Sigmoid colon (tissue), 4 donors: ENCODE measurements around the gene CYP4F12.

Experiments used
- EP300 ChIP-seq, 4 donors: sonication (generic); formaldehyde crosslinking; IDR thresholded peaks; one replicate each; pipeline ENCODE4 v1.6.1; 2017; ENCODE audit warnings: antibody characterized with exemption in 4 of 4
- POLR2A ChIP-seq, 2 donors: fragments of 450-650 bp; IDR thresholded peaks; one replicate each; pipeline ENCODE4 v1.6.1; 2016; ENCODE audit warnings: antibody characterized with exemption in 2 of 2, mild to moderate bottlenecking in 2 of 2, moderate library complexity in 2 of 2
- TF ChIP-seq, protein P1 (sequence below), 4 experiments: fragments of 450-650 bp in 3 of 4; fragments of 200-600 bp in 1 of 4; IDR thresholded peaks; one replicate each; pipeline ENCODE4 v1.5.1; 2016 to 2019; ENCODE audit warnings: antibody characterized with exemption in 4 of 4, mild to moderate bottlenecking in 3 of 4, moderate library complexity in 2 of 4

DNA sequence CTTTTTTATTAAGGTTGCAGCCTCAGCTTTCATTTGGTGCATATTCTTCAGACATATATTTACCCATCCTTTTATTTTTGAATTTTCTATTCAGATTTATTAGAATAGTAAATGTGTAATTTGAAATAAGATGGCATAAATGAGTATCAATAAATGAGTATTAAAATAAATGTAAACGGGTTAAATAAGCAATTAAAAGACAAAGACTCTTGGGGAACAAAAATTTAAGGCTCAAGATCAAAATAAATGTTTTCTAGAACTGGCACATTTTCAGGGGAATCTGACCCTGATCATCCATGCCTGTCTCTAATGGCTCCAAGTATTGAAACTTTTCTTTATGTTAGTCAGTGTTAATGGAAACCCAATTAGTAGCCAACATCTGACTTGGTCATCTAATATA lies 67.9 kb downstream of the CYP4F12 start:
- no peak for TF ChIP-seq EP300 (IDR thresholded peaks at IDR 0.05)
- TF ChIP-seq, protein P1, sequence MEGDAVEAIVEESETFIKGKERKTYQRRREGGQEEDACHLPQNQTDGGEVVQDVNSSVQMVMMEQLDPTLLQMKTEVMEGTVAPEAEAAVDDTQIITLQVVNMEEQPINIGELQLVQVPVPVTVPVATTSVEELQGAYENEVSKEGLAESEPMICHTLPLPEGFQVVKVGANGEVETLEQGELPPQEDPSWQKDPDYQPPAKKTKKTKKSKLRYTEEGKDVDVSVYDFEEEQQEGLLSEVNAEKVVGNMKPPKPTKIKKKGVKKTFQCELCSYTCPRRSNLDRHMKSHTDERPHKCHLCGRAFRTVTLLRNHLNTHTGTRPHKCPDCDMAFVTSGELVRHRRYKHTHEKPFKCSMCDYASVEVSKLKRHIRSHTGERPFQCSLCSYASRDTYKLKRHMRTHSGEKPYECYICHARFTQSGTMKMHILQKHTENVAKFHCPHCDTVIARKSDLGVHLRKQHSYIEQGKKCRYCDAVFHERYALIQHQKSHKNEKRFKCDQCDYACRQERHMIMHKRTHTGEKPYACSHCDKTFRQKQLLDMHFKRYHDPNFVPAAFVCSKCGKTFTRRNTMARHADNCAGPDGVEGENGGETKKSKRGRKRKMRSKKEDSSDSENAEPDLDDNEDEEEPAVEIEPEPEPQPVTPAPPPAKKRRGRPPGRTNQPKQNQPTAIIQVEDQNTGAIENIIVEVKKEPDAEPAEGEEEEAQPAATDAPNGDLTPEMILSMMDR (IDR thresholded peaks at IDR 0.05), result no peak
- TF ChIP-seq POLR2A (IDR thresholded peaks at IDR 0.05), result no peak
